ENCODE measurements around the gene LSR. TPM values are rescaled to one million over a fixed set of nuclear protein-coding genes. Genes with fewer than 3 reads are reported as not detected.

Gene LSR
- total RNA-seq, 2 donors from 2014 or later, result 7.6 to 9.3 TPM

DNA sequence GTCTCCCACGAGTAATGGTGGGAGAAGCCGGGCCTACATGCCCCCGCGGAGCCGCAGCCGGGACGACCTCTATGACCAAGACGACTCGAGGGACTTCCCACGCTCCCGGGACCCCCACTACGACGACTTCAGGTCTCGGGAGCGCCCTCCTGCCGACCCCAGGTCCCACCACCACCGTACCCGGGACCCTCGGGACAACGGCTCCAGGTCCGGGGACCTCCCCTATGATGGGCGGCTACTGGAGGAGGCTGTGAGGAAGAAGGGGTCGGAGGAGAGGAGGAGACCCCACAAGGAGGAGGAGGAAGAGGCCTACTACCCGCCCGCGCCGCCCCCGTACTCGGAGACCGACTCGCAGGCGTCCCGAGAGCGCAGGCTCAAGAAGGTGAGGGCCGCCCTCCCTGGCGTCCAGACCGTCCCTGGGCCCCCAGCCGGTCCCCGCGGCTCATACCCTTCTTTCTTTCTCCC is 18.6 kb downstream of the LSR start:
- peaks cover 17% of the 10 kb centered on the region for H3K36me3 ChIP-seq
- H3K4me1 ChIP-seq (ENCODE audit: control insufficient read depth in 1 of 2, low read depth in 2 of 2), result peaks cover 21 to 33% of the 10 kb centered on the region in 2 donors
- H3K27ac ChIP-seq, result peak overlapping the region; percentile 87 to 99
- peak overlapping the region; percentile 100 for H3K4me3 ChIP-seq
- ATAC-seq (ENCODE audit: insufficient number of reproducible peaks, low FRiP score, low read depth) (no peak), DNase-seq (ENCODE audit: low spot score) (no peak)
- no peaks in the 10 kb centered on the region for H3K27me3 ChIP-seq (replicated peaks; ENCODE audit: insufficient read depth)
- TF ChIP-seq, protein P1, sequence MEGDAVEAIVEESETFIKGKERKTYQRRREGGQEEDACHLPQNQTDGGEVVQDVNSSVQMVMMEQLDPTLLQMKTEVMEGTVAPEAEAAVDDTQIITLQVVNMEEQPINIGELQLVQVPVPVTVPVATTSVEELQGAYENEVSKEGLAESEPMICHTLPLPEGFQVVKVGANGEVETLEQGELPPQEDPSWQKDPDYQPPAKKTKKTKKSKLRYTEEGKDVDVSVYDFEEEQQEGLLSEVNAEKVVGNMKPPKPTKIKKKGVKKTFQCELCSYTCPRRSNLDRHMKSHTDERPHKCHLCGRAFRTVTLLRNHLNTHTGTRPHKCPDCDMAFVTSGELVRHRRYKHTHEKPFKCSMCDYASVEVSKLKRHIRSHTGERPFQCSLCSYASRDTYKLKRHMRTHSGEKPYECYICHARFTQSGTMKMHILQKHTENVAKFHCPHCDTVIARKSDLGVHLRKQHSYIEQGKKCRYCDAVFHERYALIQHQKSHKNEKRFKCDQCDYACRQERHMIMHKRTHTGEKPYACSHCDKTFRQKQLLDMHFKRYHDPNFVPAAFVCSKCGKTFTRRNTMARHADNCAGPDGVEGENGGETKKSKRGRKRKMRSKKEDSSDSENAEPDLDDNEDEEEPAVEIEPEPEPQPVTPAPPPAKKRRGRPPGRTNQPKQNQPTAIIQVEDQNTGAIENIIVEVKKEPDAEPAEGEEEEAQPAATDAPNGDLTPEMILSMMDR (IDR thresholded peaks at IDR 0.05), result no peak
- H3K9me3 ChIP-seq, result no peaks in the 10 kb centered on the region

DNA sequence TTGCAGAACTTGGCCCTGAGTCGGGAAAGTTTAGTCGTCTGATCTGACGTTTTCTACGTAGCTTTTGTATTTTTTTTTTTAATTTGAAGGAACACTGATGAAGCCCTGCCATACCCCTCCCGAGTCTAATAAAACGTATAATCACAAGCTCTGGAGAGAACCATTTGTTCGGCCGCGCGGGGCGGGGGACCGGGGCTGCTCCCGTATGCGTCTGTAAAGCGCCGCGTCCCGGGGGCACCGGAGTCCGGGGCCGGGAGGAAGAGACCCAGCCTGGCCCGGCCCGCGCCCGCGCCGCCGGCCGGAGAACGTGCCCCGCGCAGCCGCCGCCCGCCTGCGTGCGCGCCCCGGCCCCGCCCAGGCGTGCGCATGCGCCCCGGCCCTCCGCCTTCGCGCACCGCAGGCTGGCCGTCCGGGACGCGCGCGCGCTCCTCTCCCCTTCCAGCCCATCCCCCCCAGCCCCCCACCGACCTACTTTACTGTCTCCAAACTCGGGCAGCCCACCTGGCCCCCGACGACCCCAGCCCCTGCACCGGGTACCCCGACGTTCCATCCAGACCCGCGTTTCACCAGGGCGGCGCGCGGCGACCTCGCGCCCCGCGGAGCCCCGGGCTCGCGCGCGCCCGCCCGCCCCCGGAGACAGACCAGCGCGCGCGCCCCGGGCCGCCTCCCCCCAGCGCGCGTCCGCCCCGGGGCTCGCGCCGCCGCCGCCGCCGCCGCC is 19.2 kb downstream of the LSR start:
- DNase-seq (ENCODE audit: low spot score), result no peak
- H3K27me3 ChIP-seq (replicated peaks; ENCODE audit: insufficient read depth), result no peaks in the 10 kb centered on the region
- peaks cover 21 to 33% of the 10 kb centered on the region in 2 donors for H3K4me1 ChIP-seq (ENCODE audit: control insufficient read depth in 1 of 2, low read depth in 2 of 2)
- ATAC-seq (ENCODE audit: insufficient number of reproducible peaks, low FRiP score, low read depth), result peak; percentile 80
- TF ChIP-seq, protein P1 (IDR thresholded peaks at IDR 0.05), result no peak
- H3K9me3 ChIP-seq, result no peaks in the 10 kb centered on the region
- peak overlapping the region; percentile 100 for H3K4me3 ChIP-seq
- peak overlapping the region; percentile 87 to 99 for H3K27ac ChIP-seq
- peaks cover 21% of the 10 kb centered on the region for H3K36me3 ChIP-seq

DNA sequence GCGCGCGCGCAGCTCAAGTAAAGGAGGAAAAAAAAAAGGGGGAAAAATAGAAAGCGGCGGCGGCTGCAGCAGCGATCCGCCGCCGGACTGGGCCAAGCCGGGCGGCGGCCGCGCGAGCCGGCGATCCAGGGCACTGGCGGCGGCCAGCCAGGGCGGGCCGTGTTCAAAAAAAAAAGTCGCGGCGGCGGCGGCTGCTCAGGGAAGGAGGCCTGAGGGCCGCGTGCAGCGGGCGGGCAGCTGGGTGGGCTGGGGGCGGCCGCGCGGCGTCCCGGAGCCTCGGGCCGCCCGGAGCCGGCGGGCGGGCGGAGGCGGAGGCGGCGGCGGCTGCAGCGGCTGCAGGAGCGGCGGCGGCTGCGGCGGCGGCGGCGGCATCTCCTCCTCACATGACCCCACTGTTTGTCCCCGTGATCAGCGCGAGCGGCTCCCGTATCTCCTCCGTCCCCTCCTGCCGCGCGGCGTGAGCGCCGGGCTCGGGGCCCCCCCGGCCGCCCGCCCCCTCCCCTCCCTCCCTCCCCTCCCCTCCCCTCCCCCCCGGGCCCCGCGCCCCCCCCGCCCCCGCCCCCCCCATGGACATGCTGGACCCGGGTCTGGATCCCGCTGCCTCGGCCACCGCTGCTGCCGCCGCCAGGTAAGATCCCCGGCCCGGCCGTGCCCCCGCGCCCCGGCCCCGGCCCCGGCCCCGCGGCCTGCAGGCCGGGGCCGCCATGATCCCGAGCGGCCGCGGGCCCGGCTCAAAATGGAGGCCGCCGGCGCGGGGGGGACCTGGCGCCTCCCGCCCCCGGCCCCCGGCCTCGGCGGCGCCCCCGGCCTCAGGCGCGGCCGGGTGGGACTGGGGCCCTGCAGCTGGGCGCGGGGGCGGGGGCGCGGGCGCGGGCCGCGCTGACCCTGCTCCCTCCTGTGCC is 20.0 kb downstream of the LSR start, which contains the start of gene USF2:
Gene USF2, plus strand, starts transcription at position 427 of the 902 bp plus-strand sequence. Its CDS starts 140 bp downstream, at position 567.
- H3K4me1 ChIP-seq (ENCODE audit: control insufficient read depth in 1 of 2, low read depth in 2 of 2), result peaks cover 21 to 33% of the 10 kb centered on the region in 2 donors
- ATAC-seq (ENCODE audit: insufficient number of reproducible peaks, low FRiP score, low read depth) (no peak), DNase-seq (ENCODE audit: low spot score) (no peak)
- H3K36me3 ChIP-seq, result peaks cover 25% of the 10 kb centered on the region
- H3K27ac ChIP-seq, result peak within 1 kb of the TSS; percentile 87 to 99
- no peaks in the 10 kb centered on the region for H3K9me3 ChIP-seq
- H3K4me3 ChIP-seq, result peak within 1 kb of the TSS; percentile 100
- TF ChIP-seq, protein P1 (IDR thresholded peaks at IDR 0.05), result no peak
- no peaks in the 10 kb centered on the region for H3K27me3 ChIP-seq (replicated peaks; ENCODE audit: insufficient read depth)

DNA sequence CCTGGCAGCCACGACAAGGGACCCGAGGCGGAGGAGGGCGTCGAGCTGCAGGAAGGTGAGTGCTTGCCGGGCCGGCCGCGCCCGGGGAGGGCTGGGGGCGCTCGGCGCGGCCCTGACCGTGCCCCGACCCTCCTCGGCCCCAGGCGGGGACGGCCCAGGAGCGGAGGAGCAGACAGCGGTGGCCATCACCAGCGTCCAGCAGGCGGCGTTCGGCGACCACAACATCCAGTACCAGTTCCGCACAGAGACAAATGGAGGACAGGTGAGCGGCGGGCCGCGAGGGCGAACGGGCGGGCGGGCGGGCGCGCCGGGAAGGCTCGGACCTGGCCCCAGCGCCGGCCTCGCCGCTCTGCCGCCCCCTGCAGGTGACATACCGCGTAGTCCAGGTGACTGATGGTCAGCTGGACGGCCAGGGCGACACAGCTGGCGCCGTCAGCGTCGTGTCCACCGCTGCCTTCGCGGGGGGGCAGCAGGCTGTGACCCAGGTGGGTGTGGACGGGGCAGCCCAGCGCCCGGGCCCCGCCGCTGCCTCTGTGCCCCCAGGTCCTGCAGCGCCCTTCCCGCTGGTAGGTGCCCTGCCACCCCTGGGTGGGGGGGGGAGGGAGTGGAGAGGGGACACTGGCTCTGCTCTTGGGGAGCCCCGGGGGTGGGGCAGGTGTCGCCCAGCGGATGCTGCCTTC is 20.8 kb downstream of the LSR start:
- Histone ChIP-seq H3K4me3 (peak overlapping the region; percentile 81), H3K36me3 (peaks cover 30% of the 10 kb centered on the region), H3K27ac (peak overlapping the region; percentile 77), H3K9me3 (no peaks in the 10 kb centered on the region), H3K27me3 (replicated peaks; ENCODE audit: insufficient read depth) (no peaks in the 10 kb centered on the region), H3K4me1 (ENCODE audit: control insufficient read depth in 1 of 2, low read depth in 2 of 2) (peaks cover 21 to 33% of the 10 kb centered on the region in 2 donors)
- TF ChIP-seq, protein P1 (IDR thresholded peaks at IDR 0.05), result peak; percentile 77
- DNase-seq (ENCODE audit: low spot score) (no peak), ATAC-seq (ENCODE audit: insufficient number of reproducible peaks, low FRiP score, low read depth) (no peak)
